22Rv1 (cell line): ENCODE data around the gene DISC1.

Experiments
- ZFX ChIP-seq: fragments of 450-650 bp; IDR thresholded peaks from 2 replicates; pipeline ENCODE4 v1.6.1; 2017; ENCODE audit warnings: antibody characterized with exemption, borderline replicate concordance
- TF ChIP-seq, protein P1 (sequence below): fragments of 450-650 bp; IDR thresholded peaks from 2 replicates; pipeline ENCODE4 v1.5.1; 2017; ENCODE audit warnings: mild to moderate bottlenecking

DNA sequence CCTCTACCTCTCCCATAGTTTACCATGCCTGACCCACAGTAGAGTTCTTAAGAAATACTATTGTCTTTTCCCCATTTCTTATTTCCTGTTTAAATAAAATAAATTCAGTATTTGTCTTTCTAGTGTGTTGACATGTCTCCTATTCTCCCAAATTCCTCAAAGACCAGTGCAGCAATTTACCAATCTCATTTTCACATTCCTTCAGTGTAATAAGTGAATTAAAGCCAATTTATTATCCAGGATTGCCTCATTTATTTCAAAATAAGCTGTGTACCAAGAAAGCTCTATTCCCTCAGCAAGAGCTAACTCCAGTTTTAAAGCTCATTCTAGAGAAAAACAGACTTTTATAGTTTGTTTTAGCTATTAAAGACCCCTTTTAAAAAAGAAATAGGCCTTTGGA is 49.9 kb downstream of the DISC1 start:
- TF ChIP-seq, protein P1, sequence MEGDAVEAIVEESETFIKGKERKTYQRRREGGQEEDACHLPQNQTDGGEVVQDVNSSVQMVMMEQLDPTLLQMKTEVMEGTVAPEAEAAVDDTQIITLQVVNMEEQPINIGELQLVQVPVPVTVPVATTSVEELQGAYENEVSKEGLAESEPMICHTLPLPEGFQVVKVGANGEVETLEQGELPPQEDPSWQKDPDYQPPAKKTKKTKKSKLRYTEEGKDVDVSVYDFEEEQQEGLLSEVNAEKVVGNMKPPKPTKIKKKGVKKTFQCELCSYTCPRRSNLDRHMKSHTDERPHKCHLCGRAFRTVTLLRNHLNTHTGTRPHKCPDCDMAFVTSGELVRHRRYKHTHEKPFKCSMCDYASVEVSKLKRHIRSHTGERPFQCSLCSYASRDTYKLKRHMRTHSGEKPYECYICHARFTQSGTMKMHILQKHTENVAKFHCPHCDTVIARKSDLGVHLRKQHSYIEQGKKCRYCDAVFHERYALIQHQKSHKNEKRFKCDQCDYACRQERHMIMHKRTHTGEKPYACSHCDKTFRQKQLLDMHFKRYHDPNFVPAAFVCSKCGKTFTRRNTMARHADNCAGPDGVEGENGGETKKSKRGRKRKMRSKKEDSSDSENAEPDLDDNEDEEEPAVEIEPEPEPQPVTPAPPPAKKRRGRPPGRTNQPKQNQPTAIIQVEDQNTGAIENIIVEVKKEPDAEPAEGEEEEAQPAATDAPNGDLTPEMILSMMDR: no peak
- TF ChIP-seq ZFX: no peak
